ENCODE results near the gene NOL3. TPM values are rescaled to one million over a fixed set of nuclear protein-coding genes. Genes with fewer than 3 reads are reported as not detected.

Gene NOL3
- total and polyA plus RNA-seq, 2 of the 4 experiments (the other 2 are of a cell fraction) = 6.1 to 17.2 TPM

GRCh38 chr16:67163164-67163998, 7.0 kb upstream of the NOL3 start:
- dilution Hi-C loops (cut with HindIII; ENCODE audit: low sequenced_read_pairs, unreplicated experiment) (no loop called here), intact Hi-C loops (cut with micrococcal nuclease) (no loop called here), in situ Hi-C loops (cut with MboI; ENCODE audit: low sequenced_read_pairs) (no loop called here)
- Histone ChIP-seq H4K5ac (ENCODE audit: low read depth, low read length) (no peak overlapping the region; the same call in 1 of the 2 replicates), H3K23ac (ENCODE audit: low read depth, low read length) (no peak overlapping the region), H3K4ac (ENCODE audit: low read depth, low read length) (no peak overlapping the region), H4K91ac (ENCODE audit: insufficient read depth, low read depth, low read length) (no peak overlapping the region), H3K18ac (ENCODE audit: low read depth, low read length) (no peak overlapping the region), H3K56ac (ENCODE audit: extremely low read depth, insufficient read depth, low read length) (no peak overlapping the region), H2AK9ac (replicated peaks; ENCODE audit: low read depth, low read length, poor library complexity) (peak overlapping the region; percentile 26), H2BK120ac (ENCODE audit: low read depth, low read length) (no peak overlapping the region), H3K27ac (ENCODE audit: insufficient read depth, low read length) (no peak overlapping the region), H2AFZ (replicated peaks; ENCODE audit: low read length, poor library complexity) (peak overlapping the region; percentile 83), H3K4me3 (ENCODE audit: insufficient read depth, low read depth, low read length) (no peak overlapping the region), H3K9me3 (ENCODE audit: control insufficient read depth, insufficient read depth, low read length) (no peaks in the 10 kb centered on the region), H3K27me3 (ENCODE audit: control insufficient read depth, insufficient read depth, low read length) (peaks cover 24% of the 10 kb centered on the region; the same call in 1 of the 2 replicates), H4K8ac (ENCODE audit: low read depth in 2 of 2, low read length in 2 of 2) (peak overlapping the region in 1 of 2 experiments; percentile 10; a peak in 1 of 4 replicates), H3K36me3 (ENCODE audit: control insufficient read depth, insufficient read depth, low read length) (peaks cover 3% of the 10 kb centered on the region; the same call in 1 of the 2 replicates), H3K4me2 (ENCODE audit: low read depth, low read length) (peak overlapping the region; percentile 9; the same call in 1 of the 2 replicates), H2AK5ac (ENCODE audit: low read depth, low read length) (no peak overlapping the region; the same call in 1 of the 2 replicates), H3K9me1 (ENCODE audit: insufficient read depth, low read length) (peaks cover 5% of the 10 kb centered on the region; the same call in 1 of the 2 replicates), H3K9ac (ENCODE audit: low read depth, low read length) (no peak overlapping the region), H4K20me1 (ENCODE audit: insufficient read depth, low read length) (0 out of 2 replicates have a peak, but pooled peaks cover 5% of the 10 kb centered on the region), H3K14ac (replicated peaks; ENCODE audit: low read depth, low read length) (no peak overlapping the region), H2BK5ac (ENCODE audit: low read depth, low read length, poor library complexity, severe bottlenecking) (no peak overlapping the region), H2BK20ac (ENCODE audit: low read depth, low read length) (no peak overlapping the region), H3K4me1 (ENCODE audit: control insufficient read depth, insufficient read depth, low read length) (peaks cover 18% of the 10 kb centered on the region; the same call in 1 of the 2 replicates), H2BK15ac (ENCODE audit: low read depth, low read length) (no peak overlapping the region), H3K79me1 (ENCODE audit: low read depth in 1 of 2, low read length in 2 of 2) (peaks cover 5 to 25% of the 10 kb centered on the region in 2 experiments; a peak in 2 of 4 replicates)
- WGBS, 2 experiments (ENCODE audit: extremely low coverage in 2 of 2, insufficient read length in 1 of 2) = 18% methylated on average over 51 of the region's 99 CpGs; no CpG with 5 or more reads in 1 of the 2 experiments
- ChIA-PET POLR2A (ENCODE audit: unreplicated experiment) (interaction anchor here (0.7 kb wide), 1 partner anchor 238 kb away, joined by 5 read pairs; no protein-coding TSS in a partner anchor), CTCF (no interaction called here)
- peak; percentile 35 for DNase-seq
- peak; percentile 8 for ATAC-seq (ENCODE audit: low read depth)
- TF ChIP-seq POLR2A (IDR thresholded peaks at IDR 0.05; ENCODE audit: low read depth, low read length) (no peak), RAD21 (IDR thresholded peaks at IDR 0.05; ENCODE audit: low read length) (no peak), MAFK (IDR thresholded peaks at IDR 0.05; ENCODE audit: low read depth, low read length) (no peak), FOS (IDR thresholded peaks at IDR 0.05; ENCODE audit: low read depth, low read length) (no peak), SMC3 (IDR thresholded peaks at IDR 0.05; ENCODE audit: low read depth, low read length) (no peak), RFX5 (IDR thresholded peaks at IDR 0.05; ENCODE audit: low read depth, low read length) (no peak), CTCF (conservative IDR thresholded peaks at IDR 0.05; ENCODE audit: low read depth, low read length) (no peak), ELK1 (IDR thresholded peaks at IDR 0.05; ENCODE audit: borderline replicate concordance, low read depth, low read length) (no peak), MXI1 (IDR thresholded peaks at IDR 0.05; ENCODE audit: borderline replicate concordance, low read depth, low read length) (no peak)
- TF ChIP-seq, protein P1, sequence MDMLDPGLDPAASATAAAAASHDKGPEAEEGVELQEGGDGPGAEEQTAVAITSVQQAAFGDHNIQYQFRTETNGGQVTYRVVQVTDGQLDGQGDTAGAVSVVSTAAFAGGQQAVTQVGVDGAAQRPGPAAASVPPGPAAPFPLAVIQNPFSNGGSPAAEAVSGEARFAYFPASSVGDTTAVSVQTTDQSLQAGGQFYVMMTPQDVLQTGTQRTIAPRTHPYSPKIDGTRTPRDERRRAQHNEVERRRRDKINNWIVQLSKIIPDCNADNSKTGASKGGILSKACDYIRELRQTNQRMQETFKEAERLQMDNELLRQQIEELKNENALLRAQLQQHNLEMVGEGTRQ (IDR thresholded peaks at IDR 0.05; ENCODE audit: low read depth, low read length) = no peak
- BruUV-seq (replicated peaks) = no TSS peak
